ENCODE data around the gene CAND1.

CAND1 gene

DNA sequence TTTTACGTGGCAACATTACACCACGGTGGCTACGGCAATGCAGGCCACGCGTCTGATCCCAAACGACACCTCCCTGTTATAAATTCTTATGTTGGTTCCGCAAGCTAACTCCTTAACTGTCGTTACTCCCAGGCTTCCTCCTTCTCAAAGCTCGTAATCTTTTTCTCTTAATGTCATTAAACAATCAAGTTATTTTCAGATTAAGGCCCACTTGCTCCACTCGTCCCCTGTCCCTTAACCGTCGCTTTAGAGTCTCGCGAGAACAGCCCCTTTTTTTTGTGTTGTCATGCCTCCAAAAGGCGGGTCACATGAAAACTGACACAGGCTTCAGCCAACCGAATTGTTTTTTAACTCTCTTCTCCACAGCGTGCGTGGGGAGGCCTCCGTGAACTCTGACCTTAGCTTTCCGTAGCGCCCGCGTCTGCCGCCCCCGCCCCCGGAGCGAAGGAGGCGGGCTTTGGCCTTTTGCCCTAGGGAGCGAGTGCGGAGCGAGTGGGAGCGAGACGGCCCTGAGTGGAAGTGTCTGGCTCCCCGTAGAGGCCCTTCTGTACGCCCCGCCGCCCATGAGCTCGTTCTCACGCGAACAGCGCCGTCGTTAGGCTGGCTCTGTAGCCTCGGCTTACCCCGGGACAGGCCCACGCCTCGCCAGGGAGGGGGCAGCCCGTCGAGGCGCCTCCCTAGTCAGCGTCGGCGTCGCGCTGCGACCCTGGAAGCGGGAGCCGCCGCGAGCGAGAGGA is at the start of gene CAND1:
CAND1 (plus strand) TSS at position 463 of the 737 bp plus-strand sequence. CDS start 360 bp downstream, outside the sequence.
- peak; percentile 94 for DNase-seq (ENCODE audit: low read depth)

- DNase-seq (ENCODE audit: low read depth), result no peak
These were observed 49.1 kb upstream of the CAND1 start for GRCh38 chr12:67220065-67220464.

DNA sequence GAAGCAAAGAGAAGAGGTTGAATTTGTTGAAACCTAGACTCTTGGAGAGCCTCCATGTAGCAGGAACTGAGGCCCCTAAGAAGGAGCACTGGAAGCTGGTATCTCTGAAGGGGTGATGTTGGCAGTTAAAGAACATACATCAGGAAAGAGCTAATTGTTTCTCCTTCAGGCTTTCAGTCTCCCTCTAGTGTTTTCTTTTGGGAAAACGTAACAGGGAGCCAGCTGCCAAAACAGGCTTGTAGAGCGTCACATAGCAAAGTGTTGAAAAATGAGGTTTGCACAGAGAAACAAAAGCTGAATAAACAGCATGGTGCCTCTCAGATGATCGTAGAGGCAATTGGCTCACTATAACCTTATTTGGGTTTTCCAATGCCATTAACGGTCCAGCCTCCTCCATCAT is 46.9 kb upstream of the CAND1 start:
- no peak for DNase-seq (ENCODE audit: low read depth)

DNA sequence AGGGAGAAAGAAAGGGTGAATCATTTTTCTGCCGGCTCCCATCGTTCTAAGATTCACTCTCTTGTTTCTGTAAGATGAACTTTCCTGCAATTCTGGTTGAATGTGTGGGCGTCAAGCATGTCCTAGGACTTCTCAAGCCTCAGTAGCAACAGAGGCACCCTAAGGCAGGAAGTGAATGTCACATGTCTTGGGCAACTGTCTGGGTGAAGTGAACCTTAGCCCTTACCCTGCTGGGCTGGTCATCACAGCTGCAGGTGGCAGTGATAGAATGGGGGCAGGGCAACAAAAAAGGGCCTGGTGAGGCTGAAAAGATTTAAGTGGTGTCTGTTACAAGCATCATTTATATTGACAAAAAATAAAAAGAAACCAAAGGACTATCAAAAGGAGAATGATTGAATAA is 45.9 kb upstream of the CAND1 start:
- DNase-seq (ENCODE audit: low read depth), result no peak

- DNase-seq (ENCODE audit: low read depth), result no peak
These were observed 31.9 kb upstream of the CAND1 start for GRCh38 chr12:67237231-67237630.

DNA sequence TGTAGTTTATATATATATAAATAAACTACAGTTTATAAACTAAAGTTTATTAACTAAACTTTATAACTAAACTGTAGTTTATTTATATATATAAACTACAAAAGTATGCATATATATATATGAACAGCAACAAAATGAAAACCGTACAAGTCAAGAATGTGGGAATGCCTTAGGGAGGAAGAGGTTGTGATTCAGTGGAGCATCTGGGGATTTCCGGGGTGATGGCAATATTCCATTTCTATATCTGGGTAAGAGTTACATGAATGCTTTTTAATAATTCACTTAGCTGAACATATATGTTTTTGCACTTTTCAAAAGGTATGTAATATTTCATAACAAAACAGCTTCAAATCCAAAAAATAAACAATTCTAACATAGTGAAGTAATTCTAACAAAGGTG is 30.1 kb upstream of the CAND1 start:
- no peak for DNase-seq (ENCODE audit: low read depth)

DNA sequence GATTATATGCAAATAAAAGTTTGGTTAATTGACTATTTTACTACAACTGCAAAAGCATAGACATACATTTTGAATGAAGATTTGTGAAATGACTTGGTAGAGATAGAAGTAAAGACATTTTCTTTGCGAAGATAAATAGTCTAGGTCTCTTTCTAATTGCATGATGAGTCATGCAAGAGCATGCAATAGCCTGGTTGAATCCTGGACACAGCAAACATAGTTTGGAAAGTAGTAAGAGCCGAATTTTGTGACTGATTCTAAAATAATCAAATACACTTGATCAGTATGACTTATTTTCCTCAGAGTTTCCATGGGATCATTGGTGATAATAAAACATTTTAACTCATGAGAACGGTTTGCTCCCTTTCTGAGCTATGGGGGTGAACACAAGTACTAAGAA is 27.7 kb upstream of the CAND1 start:
- DNase-seq (ENCODE audit: low read depth), result no peak

DNA sequence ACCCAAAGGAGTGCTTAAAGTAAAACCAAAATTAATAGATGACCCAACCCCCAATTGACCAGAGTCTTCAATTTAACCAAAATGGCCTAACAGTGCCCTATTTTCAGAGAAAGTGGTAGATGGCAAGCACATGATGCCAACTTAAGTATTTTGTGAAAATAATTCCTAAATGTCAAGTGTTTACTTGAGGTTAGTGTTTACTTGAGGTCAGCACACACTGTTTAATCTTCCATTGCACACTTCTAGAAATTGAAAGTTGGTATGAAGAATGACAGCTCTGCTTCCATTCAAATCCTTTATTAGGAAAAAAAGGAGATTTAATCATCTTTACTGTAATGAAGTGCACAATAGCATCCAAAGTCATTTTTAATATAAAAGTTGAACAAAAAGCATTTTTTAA is 25.9 kb upstream of the CAND1 start:
- DNase-seq (ENCODE audit: low read depth), result no peak

DNA sequence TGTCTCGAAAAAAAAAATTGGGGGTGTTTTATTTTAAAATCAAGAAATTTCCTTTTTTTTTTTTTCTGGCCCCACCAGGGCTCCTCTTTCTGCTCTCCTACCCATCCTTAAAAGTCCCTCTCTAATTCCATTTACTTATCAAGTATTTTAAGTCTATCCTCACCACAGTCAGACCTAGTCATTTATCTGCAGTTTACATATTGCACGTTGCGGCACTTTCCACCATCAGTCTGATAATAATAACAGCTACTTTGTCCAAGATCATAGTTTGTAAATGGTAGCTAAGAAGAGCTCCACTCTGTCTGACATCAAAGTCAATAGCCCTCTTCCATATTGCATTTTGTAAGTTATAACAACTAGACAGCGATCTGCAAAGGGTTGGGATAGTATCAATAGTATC is 23.6 kb upstream of the CAND1 start:
- DNase-seq (ENCODE audit: low read depth), result no peak

GRCh38 chr12:67251012-67251411 is 18.1 kb upstream of the CAND1 start:
- no peak for DNase-seq (ENCODE audit: low read depth)

- no peak for DNase-seq (ENCODE audit: low read depth)
These were observed 14.7 kb upstream of the CAND1 start for GRCh38 chr12:67254372-67255026.

DNA sequence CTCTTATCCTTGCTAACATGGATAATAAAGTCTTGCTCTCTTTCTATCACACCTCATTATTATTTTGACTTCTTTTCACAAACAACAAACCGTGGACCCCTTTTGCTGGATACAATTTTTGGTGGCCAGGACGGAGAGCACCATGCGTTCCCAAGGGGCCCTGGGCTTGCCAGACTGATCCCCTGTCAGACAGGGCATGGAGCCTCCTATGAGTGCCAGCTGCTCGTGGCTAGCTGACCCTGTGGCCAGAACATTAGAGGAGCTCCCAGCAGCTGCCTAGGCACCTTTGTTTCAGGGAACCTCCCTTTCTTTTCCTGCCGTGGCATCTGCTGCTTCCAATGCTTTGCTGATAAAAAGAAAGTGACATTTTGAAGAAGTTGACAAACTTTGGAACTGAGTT is 12.5 kb upstream of the CAND1 start:
- no peak for DNase-seq (ENCODE audit: low read depth)

DNA sequence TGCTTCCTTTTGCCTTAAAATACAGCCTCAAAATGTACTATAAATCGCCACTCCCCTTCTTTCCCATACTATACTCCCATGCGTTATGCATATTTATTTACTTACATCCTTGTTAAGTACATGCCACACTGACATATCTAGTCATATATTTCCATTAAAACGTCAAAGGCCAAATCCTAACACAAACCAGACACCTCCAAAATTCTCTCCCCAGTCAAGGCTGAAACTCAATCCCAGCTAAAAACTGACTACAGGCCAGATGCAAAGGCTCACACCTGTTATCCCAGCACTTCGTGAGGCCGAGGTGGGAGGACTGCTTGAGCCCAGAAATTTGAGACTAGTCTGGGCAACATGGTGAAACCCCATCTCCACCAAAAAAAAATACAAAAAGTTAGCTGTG is 5.7 kb upstream of the CAND1 start:
- DNase-seq (ENCODE audit: low read depth), result no peak

DNA sequence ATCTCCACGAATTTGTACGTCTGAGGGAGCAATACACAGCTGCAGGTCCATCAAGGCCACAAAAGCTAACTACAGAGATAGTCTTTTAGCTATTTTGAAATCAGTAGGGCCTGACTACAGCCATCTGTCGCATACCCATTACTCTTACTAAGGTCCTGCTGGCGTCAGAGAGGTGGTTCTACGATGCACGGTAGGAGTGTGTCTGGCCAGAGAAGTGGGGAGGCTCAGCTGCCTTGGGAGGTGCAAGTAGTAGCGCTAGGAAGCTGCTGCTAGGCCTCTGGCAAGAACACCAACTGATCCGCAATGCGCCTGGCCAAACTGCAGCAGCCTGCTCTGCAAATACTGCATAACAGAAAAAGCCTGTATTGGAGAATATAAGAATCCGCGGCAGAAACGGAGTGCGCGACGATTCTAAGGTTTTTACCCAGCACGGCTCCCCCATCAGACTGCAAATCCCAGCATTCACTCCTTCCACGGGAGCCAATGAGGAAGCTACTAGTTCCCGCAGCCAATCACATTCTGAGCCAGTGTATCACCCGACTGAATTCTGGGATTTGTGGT is 743 bp upstream of the CAND1 start:
- DNase-seq (ENCODE audit: low read depth), result peak; percentile 71

- peak; percentile 33 for DNase-seq (ENCODE audit: low read depth)
These were observed 745 bp downstream of the CAND1 start for GRCh38 chr12:67269633-67270573.

GRCh38 chr12:67270622-67271021 is 1.5 kb downstream of the CAND1 start:
- no peak for DNase-seq (ENCODE audit: low read depth)

GRCh38 chr12:67271976-67272375 is 2.8 kb downstream of the CAND1 start:
- no peak for DNase-seq (ENCODE audit: low read depth)

- DNase-seq (ENCODE audit: low read depth), result no peak
These were observed 5.0 kb downstream of the CAND1 start for GRCh38 chr12:67274186-67274585.

- DNase-seq (ENCODE audit: low read depth), result no peak
These were observed 6.3 kb downstream of the CAND1 start for GRCh38 chr12:67275380-67275913.

- DNase-seq (ENCODE audit: low read depth), result no peak
These were observed 7.3 kb downstream of the CAND1 start for GRCh38 chr12:67276421-67276820.

- DNase-seq (ENCODE audit: low read depth), result no peak
These were observed 10.5 kb downstream of the CAND1 start for GRCh38 chr12:67279637-67280036.

GRCh38 chr12:67280088-67280487 is 10.9 kb downstream of the CAND1 start:
- DNase-seq (ENCODE audit: low read depth), result no peak

All from stimulated activated CD8-positive, alpha-beta memory T cell treated with anti-CD3 and anti-CD28 coated beads, Interleukin-12 subunit alpha, Interleukin-12 subunit beta, amount 100 ng/mL, for 4 hours (primary cell).